Neural crest cell (in vitro differentiated cells): ENCODE results near the gene RPS6KA1. TPM values are rescaled to one million over a fixed set of nuclear protein-coding genes. Genes with fewer than 3 reads are reported as not detected.

Experiments
- DNase-seq: peaks from one replicate; pipeline ENCODE4 v3.0.0; 2021; ENCODE audit warnings: low read depth, mixed read lengths, low spot score
- H3K27ac Mint-ChIP-seq: one replicate; pipeline ENCODE4 v1.8.0; 2021; ENCODE audit warnings: mild to moderate bottlenecking, mixed read lengths; ENCODE audit not compliant: unreplicated experiment
- H3K27me3 Mint-ChIP-seq: 2 replicates; pipeline ENCODE4 v1.8.0; 2021; ENCODE audit warnings: low read depth, mild to moderate bottlenecking, mixed read lengths
- H3K36me3 Mint-ChIP-seq: 2 replicates; pipeline ENCODE4 v1.8.0; 2021; ENCODE audit warnings: low read depth, mild to moderate bottlenecking, mixed read lengths
- H3K4me1 Mint-ChIP-seq: 2 replicates; pipeline ENCODE4 v1.8.0; 2021; ENCODE audit warnings: mixed read lengths
- H3K4me3 Mint-ChIP-seq: one replicate; pipeline ENCODE4 v1.8.0; 2021; ENCODE audit warnings: mild to moderate bottlenecking, mixed read lengths
- H3K9me3 Mint-ChIP-seq: 2 replicates; pipeline ENCODE4 v1.8.0; 2021; ENCODE audit warnings: mixed read lengths
- CTCF ChIP-seq: fragments of 200-600 bp; sonication (generic); conservative IDR thresholded peaks from 2 replicates; pipeline ENCODE4 v1.5.0; 2021; ENCODE audit warnings: antibody characterized with exemption, mild to moderate bottlenecking
- long read RNA-seq: library from polyadenylated mRNA; unstranded; transcript quantifications from one replicate; pipeline ENCODE4 v2.0.0, GENCODE V29; 2020
- total RNA-seq: library from RNA; stranded (reverse); gene quantifications from 2 replicates; pipeline ENCODE4 v1.2.1, GENCODE V29; 2021

RPS6KA1 gene
- 41.6 and 43.8 TPM in 2 replicates for total RNA-seq
- long read RNA-seq, partial matches to known transcripts, result 6 of 7 reads
- long read RNA-seq, other reads (novel, unspliced or antisense), result 1 of 7 reads

GRCh38 chr1:26529655-26530409, at the start of gene RPS6KA1:
Gene RPS6KA1 (plus strand): TSS chr1:26529761. CDS start chr1:26529921, 160 bp downstream.
- H3K4me1 Mint-ChIP-seq, result peaks cover 22% of the 10 kb centered on the region
- peaks cover 3% of the 10 kb centered on the region for H3K27me3 Mint-ChIP-seq
- peak within 1 kb of the TSS; percentile 96 for H3K27ac Mint-ChIP-seq
- no peaks in the 10 kb centered on the region for H3K36me3 Mint-ChIP-seq
- peak within 1 kb of the TSS; percentile 94 for H3K4me3 Mint-ChIP-seq
- DNase-seq, result peak; percentile 64
- no peaks in the 10 kb centered on the region for H3K9me3 Mint-ChIP-seq
- no peak for TF ChIP-seq CTCF

GRCh38 chr1:26482921-26483320, 46.6 kb upstream of the RPS6KA1 start:
- H3K9me3 Mint-ChIP-seq, result no peaks in the 10 kb centered on the region
- peak overlapping the region; percentile 26 for H3K4me3 Mint-ChIP-seq
- peaks cover 7% of the 10 kb centered on the region for H3K4me1 Mint-ChIP-seq
- peaks cover 2% of the 10 kb centered on the region for H3K27me3 Mint-ChIP-seq
- TF ChIP-seq CTCF, result no peak
- H3K36me3 Mint-ChIP-seq, result peaks cover 7% of the 10 kb centered on the region
- no peak overlapping the region for H3K27ac Mint-ChIP-seq
- DNase-seq, result no peak

- Mint-ChIP-seq H3K4me3 (peak overlapping the region; percentile 27), H3K36me3 (peaks cover 3% of the 10 kb centered on the region), H3K4me1 (peaks cover 4% of the 10 kb centered on the region), H3K27ac (no peak overlapping the region), H3K27me3 (peaks cover 2% of the 10 kb centered on the region), H3K9me3 (no peaks in the 10 kb centered on the region)
- TF ChIP-seq CTCF, result no peak
- no peak for DNase-seq
Observed at GRCh38 chr1:26483980-26484379, 45.6 kb upstream of the RPS6KA1 start.

- H3K36me3 Mint-ChIP-seq, result no peaks in the 10 kb centered on the region
- peaks cover 3% of the 10 kb centered on the region for H3K4me1 Mint-ChIP-seq
- no peak overlapping the region for H3K27ac Mint-ChIP-seq
- H3K27me3 Mint-ChIP-seq, result no peaks in the 10 kb centered on the region
- no peak for DNase-seq
- no peak for TF ChIP-seq CTCF
- H3K4me3 Mint-ChIP-seq, result no peak overlapping the region
- H3K9me3 Mint-ChIP-seq, result no peaks in the 10 kb centered on the region
Observed at GRCh38 chr1:26490155-26490554, 39.4 kb upstream of the RPS6KA1 start.

- H3K9me3 Mint-ChIP-seq, result no peaks in the 10 kb centered on the region
- H3K27ac Mint-ChIP-seq, result no peak overlapping the region
- H3K4me3 Mint-ChIP-seq, result no peak overlapping the region
- TF ChIP-seq CTCF, result no peak
- H3K4me1 Mint-ChIP-seq, result no peaks in the 10 kb centered on the region
- no peaks in the 10 kb centered on the region for H3K27me3 Mint-ChIP-seq
- no peak for DNase-seq
- H3K36me3 Mint-ChIP-seq, result no peaks in the 10 kb centered on the region
Observed at GRCh38 chr1:26493267-26493666, 36.3 kb upstream of the RPS6KA1 start.
